DND-41 (cell line): Measurements from ENCODE around the gene CRK.

ENCODE experiments used
- ATAC-seq: fragments of 200-7000 bp; cut with Tn5 transposase; 3 replicates; pipeline ENCODE4 v1.9.1; 2021; ENCODE audit warnings: low read depth; ENCODE audit not compliant: insufficient read depth
- DNase-seq: peaks from one replicate; pipeline ENCODE4 v3.0.0-alpha.2; 2020
- H2AFZ ChIP-seq: 2 replicates; pipeline ENCODE4 v1.6.0; 2012; ENCODE audit warnings: low read depth, low read length
- H3K27ac ChIP-seq: 2 replicates; pipeline ENCODE4 v1.5.1; 2012; ENCODE audit warnings: low read length, inconsistent platforms
- H3K27me3 ChIP-seq: fragments of 200-600 bp; sonication (generic); 2 replicates; pipeline ENCODE4 v1.6.0; 2012; ENCODE audit warnings: low read length, mild to moderate bottlenecking, inconsistent platforms; ENCODE audit not compliant: insufficient read depth, poor library complexity
- H3K36me3 ChIP-seq: 2 replicates; pipeline ENCODE4 v1.5.1; 2012; ENCODE audit warnings: low read length, inconsistent platforms; ENCODE audit not compliant: insufficient read depth
- H3K4me1 ChIP-seq: 2 replicates; pipeline ENCODE4 v1.5.1; 2012; ENCODE audit warnings: mild to moderate bottlenecking, low read length; ENCODE audit not compliant: insufficient read depth
- H3K4me2 ChIP-seq: 2 replicates; pipeline ENCODE4 v1.6.0; 2012; ENCODE audit warnings: mild to moderate bottlenecking, moderate library complexity, low read length, inconsistent platforms; ENCODE audit not compliant: insufficient read depth
- H3K4me3 ChIP-seq, 2 experiments: fragments of 200-600 bp in 1 of 2; shearing (Covaris generic) in 1 of 2; 2 replicates each; pipeline ENCODE4 v1.5.1; 2012 to 2016; ENCODE audit warnings: inconsistent platforms in 2 of 2, low read length in 2 of 2, mild to moderate bottlenecking in 2 of 2, low read depth in 1 of 2, moderate library complexity in 1 of 2
- H3K79me2 ChIP-seq: 2 replicates; pipeline ENCODE4 v1.6.0; 2012; ENCODE audit warnings: low read length, inconsistent platforms; ENCODE audit not compliant: insufficient read depth
- H3K9ac ChIP-seq: 2 replicates; pipeline ENCODE4 v1.6.0; 2012; ENCODE audit warnings: low read depth, mild to moderate bottlenecking, inconsistent platforms, low read length, moderate library complexity
- H3K9me3 ChIP-seq: 2 replicates; pipeline ENCODE4 v1.5.1; 2012; ENCODE audit warnings: low read length, moderate library complexity, mild to moderate bottlenecking, inconsistent platforms; ENCODE audit not compliant: insufficient read depth, severe bottlenecking
- H4K20me1 ChIP-seq: 2 replicates; pipeline ENCODE4 v1.6.0; 2012; ENCODE audit warnings: low read length; ENCODE audit not compliant: insufficient read depth
- EZH2 ChIP-seq: IDR thresholded peaks from 3 replicates; pipeline ENCODE4 v1.6.1; 2012; ENCODE audit warnings: borderline replicate concordance, low read depth, mild to moderate bottlenecking, moderate library complexity, low read length, inconsistent platforms; ENCODE audit not compliant: severe bottlenecking
- TF ChIP-seq, protein P1 (sequence below): IDR thresholded peaks from 2 replicates; pipeline ENCODE4 v1.5.1; 2012; ENCODE audit warnings: borderline replicate concordance, low read length, moderate library complexity, mild to moderate bottlenecking; ENCODE audit not compliant: poor library complexity, severe bottlenecking; ENCODE audit errors: extremely low read depth

The CRK gene

DNA sequence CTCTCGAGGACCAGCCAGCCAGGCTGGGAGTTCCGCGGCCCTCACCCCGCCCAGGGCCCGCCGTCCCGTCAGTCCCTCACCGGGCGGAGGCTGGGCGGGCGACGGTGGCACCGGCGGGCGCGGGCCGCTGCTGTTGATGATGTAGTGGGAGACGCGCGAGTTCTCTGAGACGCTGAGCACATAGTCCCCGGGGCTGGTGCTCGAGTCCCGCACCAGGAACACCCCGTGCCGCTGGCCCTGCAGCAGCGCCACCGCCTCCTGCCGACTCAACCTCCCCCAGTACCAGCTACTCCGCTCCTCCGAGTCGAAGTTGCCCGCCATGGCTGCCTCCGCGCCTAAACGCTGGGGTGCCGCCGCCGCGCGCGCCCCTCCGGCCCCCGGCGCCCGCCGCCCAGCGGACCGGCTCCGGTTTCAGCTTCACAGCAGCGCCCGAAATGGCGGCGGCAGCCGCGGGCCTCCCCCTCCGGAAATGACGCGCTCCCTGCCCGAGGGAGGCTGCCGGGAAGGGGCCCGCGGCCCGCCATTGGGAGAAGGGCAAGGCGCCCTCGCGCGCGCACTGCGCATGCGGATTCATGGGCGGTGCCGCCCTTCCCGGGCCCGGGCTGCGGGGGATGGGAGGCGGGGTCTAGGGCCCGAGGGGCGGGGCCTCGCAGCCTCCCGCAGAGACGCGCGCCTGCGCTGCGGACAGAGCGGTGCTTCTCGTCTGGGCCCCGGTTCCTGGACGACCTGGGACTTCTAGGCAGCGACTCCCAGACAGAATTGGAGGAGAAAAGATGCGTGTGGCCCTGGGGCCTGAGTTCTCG lies at the start of gene CRK:
CRK (minus strand) TSS at position 436 of the 803 bp plus-strand sequence; CDS start at position 321, 115 bp downstream.
- H2AFZ ChIP-seq: peak within 1 kb of the TSS; percentile 99
- H3K79me2 ChIP-seq: peaks cover 55% of the 10 kb centered on the region

DNA sequence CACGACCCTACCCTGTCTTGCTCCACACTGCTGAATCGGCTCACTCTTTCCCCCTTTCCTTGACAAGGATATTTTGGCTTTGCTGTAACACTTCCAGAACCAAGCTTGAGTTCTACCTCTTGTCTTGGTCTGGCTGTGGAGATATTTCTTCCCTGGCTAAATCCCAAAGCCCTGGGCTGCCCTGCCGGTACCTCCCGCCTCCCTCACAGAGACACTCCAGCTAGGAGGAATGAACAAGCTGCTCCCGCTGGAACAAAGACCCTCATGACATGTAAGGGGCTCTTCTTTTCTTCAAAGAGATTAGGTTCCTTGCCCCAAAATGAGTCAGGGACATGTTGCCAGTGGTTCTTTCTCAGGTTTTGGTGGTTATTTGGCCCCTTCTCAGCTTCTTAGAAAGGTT lies 49.6 kb upstream of the CRK start:
- Histone ChIP-seq H3K9me3 (no peaks in the 10 kb centered on the region), H3K79me2 (peaks cover 2% of the 10 kb centered on the region; the same call in 1 of the 2 replicates), H4K20me1 (no peaks in the 10 kb centered on the region; the same call in 1 of the 2 replicates), H3K36me3 (peaks cover 38% of the 10 kb centered on the region), H2AFZ (no peak overlapping the region), H3K4me2 (no peak overlapping the region), H3K4me1 (no peaks in the 10 kb centered on the region), H3K9ac (no peak overlapping the region), H3K27ac (no peak overlapping the region), H3K4me3 (no peak overlapping the region), H3K27me3 (no peaks in the 10 kb centered on the region)
- TF ChIP-seq, protein P1, sequence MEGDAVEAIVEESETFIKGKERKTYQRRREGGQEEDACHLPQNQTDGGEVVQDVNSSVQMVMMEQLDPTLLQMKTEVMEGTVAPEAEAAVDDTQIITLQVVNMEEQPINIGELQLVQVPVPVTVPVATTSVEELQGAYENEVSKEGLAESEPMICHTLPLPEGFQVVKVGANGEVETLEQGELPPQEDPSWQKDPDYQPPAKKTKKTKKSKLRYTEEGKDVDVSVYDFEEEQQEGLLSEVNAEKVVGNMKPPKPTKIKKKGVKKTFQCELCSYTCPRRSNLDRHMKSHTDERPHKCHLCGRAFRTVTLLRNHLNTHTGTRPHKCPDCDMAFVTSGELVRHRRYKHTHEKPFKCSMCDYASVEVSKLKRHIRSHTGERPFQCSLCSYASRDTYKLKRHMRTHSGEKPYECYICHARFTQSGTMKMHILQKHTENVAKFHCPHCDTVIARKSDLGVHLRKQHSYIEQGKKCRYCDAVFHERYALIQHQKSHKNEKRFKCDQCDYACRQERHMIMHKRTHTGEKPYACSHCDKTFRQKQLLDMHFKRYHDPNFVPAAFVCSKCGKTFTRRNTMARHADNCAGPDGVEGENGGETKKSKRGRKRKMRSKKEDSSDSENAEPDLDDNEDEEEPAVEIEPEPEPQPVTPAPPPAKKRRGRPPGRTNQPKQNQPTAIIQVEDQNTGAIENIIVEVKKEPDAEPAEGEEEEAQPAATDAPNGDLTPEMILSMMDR: no peak
- TF ChIP-seq EZH2: no peak
- no peak for DNase-seq
- ATAC-seq: no peak

More for the DNA sequence above, at the start of gene CRK:
- H3K36me3 ChIP-seq: peaks cover 18% of the 10 kb centered on the region
- H3K27ac ChIP-seq: peak within 1 kb of the TSS; percentile 82
- ATAC-seq (peak; percentile 91), DNase-seq (peak; percentile 97)
- H3K4me3 ChIP-seq: peak within 1 kb of the TSS; percentile 89 to 90
- peaks cover 31% of the 10 kb centered on the region for H4K20me1 ChIP-seq
- H3K27me3 ChIP-seq: no peaks in the 10 kb centered on the region
- no peak for TF ChIP-seq EZH2
- TF ChIP-seq, protein P1: peak; percentile 24
- peak within 1 kb of the TSS; percentile 96 for H3K9ac ChIP-seq
- H3K9me3 ChIP-seq: no peaks in the 10 kb centered on the region
- H3K4me2 ChIP-seq: peak within 1 kb of the TSS; percentile 94
- H3K4me1 ChIP-seq: peaks cover 36% of the 10 kb centered on the region

DNA sequence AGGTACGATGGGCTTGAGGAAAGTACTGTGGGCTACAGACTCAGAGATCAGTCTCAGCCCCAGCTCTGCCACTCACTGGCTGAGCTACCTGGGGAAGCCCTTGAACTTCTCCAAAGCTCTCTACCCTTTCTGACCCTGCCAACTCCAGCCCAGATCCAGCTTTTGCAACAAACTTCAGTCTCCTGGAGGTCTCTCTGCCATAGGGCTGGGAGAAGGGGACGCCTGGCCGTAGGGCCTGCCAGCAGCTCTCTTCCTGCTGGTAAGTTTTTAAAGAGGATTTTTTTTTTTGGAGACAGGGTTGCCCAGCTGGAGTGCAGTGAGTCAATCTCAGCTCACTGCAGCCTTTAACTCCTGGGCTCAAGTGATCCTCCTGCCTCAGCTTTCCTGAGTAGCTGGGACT lies 48.8 kb upstream of the CRK start:
- no peak overlapping the region for H2AFZ ChIP-seq
- H3K27ac ChIP-seq: no peak overlapping the region
- TF ChIP-seq, protein P1: no peak
- no peak for TF ChIP-seq EZH2
- H3K27me3 ChIP-seq: no peaks in the 10 kb centered on the region
- H3K4me3 ChIP-seq: no peak overlapping the region
- no peak overlapping the region for H3K4me2 ChIP-seq
- H3K4me1 ChIP-seq: no peaks in the 10 kb centered on the region
- no peaks in the 10 kb centered on the region; the same call in 1 of the 2 replicates for H4K20me1 ChIP-seq
- H3K9me3 ChIP-seq: no peaks in the 10 kb centered on the region
- H3K79me2 ChIP-seq: peaks cover 2% of the 10 kb centered on the region; the same call in 1 of the 2 replicates
- DNase-seq: no peak
- H3K36me3 ChIP-seq: peaks cover 37% of the 10 kb centered on the region
- no peak for ATAC-seq
- no peak overlapping the region for H3K9ac ChIP-seq
